Stimulated activated naive CD8-positive, alpha-beta T cell treated with anti-CD3 and anti-CD28 coated beads, Interleukin-15, Interleukin-2, amounts not matched to agents 100 ng/mL and 50 ng/mL, for 24 hours (primary cell): ENCODE results near the gene ATCAY.

Experiments
- H3K27ac Mint-ChIP-seq: one replicate; pipeline ENCODE4 v1.8.0; 2021; ENCODE audit warnings: mild to moderate bottlenecking, mixed read lengths
- H3K27me3 Mint-ChIP-seq: one replicate; pipeline ENCODE4 v1.8.0; 2021; ENCODE audit warnings: mixed read lengths
- H3K36me3 Mint-ChIP-seq: one replicate; pipeline ENCODE4 v1.8.0; 2021; ENCODE audit warnings: low read depth, mixed read lengths
- H3K4me1 Mint-ChIP-seq: one replicate; pipeline ENCODE4 v1.8.0; 2021; ENCODE audit warnings: low read depth, mixed read lengths
- H3K4me3 Mint-ChIP-seq: one replicate; pipeline ENCODE4 v1.8.0; 2021; ENCODE audit warnings: mild to moderate bottlenecking, mixed read lengths
- H3K9me3 Mint-ChIP-seq: one replicate; pipeline ENCODE4 v1.8.0; 2021; ENCODE audit warnings: mixed read lengths

ATCAY gene

DNA sequence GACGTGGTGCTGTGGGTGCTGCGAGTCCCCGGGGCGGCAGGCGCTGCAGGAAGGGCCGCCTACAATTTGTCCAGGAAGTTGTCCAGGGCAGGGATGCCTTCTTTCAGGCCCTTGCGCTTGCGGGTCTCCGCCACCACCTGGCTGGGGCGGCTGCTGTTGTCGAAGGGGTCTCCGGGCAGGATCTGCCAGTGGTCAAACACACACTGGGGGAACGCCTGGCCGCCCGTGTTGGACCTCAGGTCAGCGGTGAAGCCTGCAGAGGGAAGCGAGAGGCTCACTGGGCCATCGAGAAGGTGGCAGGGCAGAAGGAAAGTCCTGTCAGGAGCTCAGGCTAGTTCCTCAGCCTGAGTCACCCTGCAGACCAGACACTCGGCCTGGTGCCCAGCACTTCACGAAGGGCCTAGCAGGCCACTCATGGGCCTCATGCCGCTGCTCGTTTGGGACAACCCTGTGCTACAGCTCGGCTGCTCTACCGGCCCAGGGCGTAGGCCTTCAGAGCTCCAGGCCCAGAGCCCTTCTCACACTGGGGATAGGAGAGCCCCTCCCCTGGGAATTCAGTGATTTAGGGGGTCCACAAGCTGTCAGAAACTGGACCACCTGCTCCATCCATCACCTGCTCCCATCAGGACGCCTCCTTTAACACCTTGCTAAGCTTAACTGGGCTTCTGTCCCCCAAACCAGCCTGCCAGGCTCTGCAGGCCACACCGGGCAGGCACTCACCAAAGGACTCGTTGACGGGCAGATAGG, 96.2 kb downstream of the ATCAY start:
- Mint-ChIP-seq H3K27me3 (no peaks in the 10 kb centered on the region), H3K9me3 (no peaks in the 10 kb centered on the region), H3K4me1 (peaks cover 33% of the 10 kb centered on the region), H3K4me3 (no peak overlapping the region), H3K27ac (peak overlapping the region; percentile 36), H3K36me3 (peaks cover 59% of the 10 kb centered on the region)
